Smooth muscle cell (in vitro differentiated cells): Measurements from ENCODE around the gene DENND1A. TPM values are rescaled to one million over a fixed set of nuclear protein-coding genes. Genes with fewer than 3 reads are reported as not detected.

Experiments used
- DNase-seq: peaks from one replicate; lab custom pipeline; 2025; ENCODE audit not compliant: unreplicated experiment; lab: John Stamatoyannopoulos, UW
- H2AFZ ChIP-seq: fragments of 200-600 bp; sonication (generic); 2 replicates; pipeline ENCODE4 v1.6.0; 2016; ENCODE audit warnings: antibody characterized with exemption, low read depth, mild to moderate bottlenecking
- H3F3A ChIP-seq: fragments of 200-600 bp; sonication (generic); 2 replicates; pipeline ENCODE4 v1.6.0; 2017; ENCODE audit warnings: antibody characterized with exemption, low read depth
- H3K27ac ChIP-seq: fragments of 200-600 bp; sonication (generic); 2 replicates; pipeline ENCODE4 v1.5.1; 2016; ENCODE audit warnings: low read depth, mild to moderate bottlenecking
- H3K27me3 ChIP-seq: fragments of 200-600 bp; sonication (generic); 2 replicates; pipeline ENCODE4 v1.6.1; 2016; ENCODE audit warnings: low read depth, mild to moderate bottlenecking
- H3K36me3 ChIP-seq: fragments of 200-600 bp; sonication (generic); 2 replicates; pipeline ENCODE4 v1.5.1; 2016; ENCODE audit warnings: low read depth
- H3K4me1 ChIP-seq: fragments of 200-600 bp; sonication (generic); 2 replicates; pipeline ENCODE4 v1.5.1; 2016; ENCODE audit warnings: low read depth
- H3K4me2 ChIP-seq: fragments of 200-600 bp; sonication (generic); 2 replicates; pipeline ENCODE4 v1.6.0; 2016; ENCODE audit warnings: mild to moderate bottlenecking
- H3K4me3 ChIP-seq: fragments of 200-600 bp; sonication (generic); 2 replicates; pipeline ENCODE4 v1.5.1; 2016; ENCODE audit warnings: mild to moderate bottlenecking
- H3K79me2 ChIP-seq: fragments of 200-600 bp; sonication (generic); 2 replicates; pipeline ENCODE4 v1.6.0; 2016; ENCODE audit warnings: low read depth, mild to moderate bottlenecking
- H3K9ac ChIP-seq: fragments of 200-600 bp; sonication (generic); 2 replicates; pipeline ENCODE4 v1.6.0; 2016; ENCODE audit warnings: low read depth
- H3K9me3 ChIP-seq: fragments of 200-600 bp; sonication (generic); replicated peaks from 2 replicates; pipeline ENCODE4 v1.5.1; 2016; ENCODE audit warnings: low read depth
- H4K20me1 ChIP-seq: fragments of 200-600 bp; sonication (generic); 2 replicates; pipeline ENCODE4 v1.6.0; 2016; ENCODE audit warnings: low read depth
- CTCF ChIP-seq: fragments of 200-600 bp; sonication (generic); IDR thresholded peaks from 2 replicates; pipeline ENCODE4 v1.5.1; 2017; ENCODE audit warnings: borderline replicate concordance, mild to moderate bottlenecking, antibody characterized with exemption; ENCODE audit not compliant: insufficient read depth, poor library complexity, severe bottlenecking
- WGBS: methylation state at CpG from one replicate; pipeline ENCODE4 v1.1.7; 2016; ENCODE audit warnings: low lambda C conversion rate; 5-methylcytosine and 5-hydroxymethylcytosine counted together
- polyA plus RNA-seq: library from polyadenylated mRNA; unstranded; fragments of >200 nt; fragmentation: Nextera tagmentation; extraction: Ambion mirVana; gene quantifications from 2 replicates; pipeline ENCODE4 v1.2.1, GENCODE V29; 2016
- total RNA-seq: library from RNA; depleted of rRNA; stranded (reverse); fragments of >200 nt; gene quantifications from 2 replicates; pipeline ENCODE4 v1.2.3, GENCODE V29; 2014

DENND1A gene
- total and polyA plus RNA-seq, 2 experiments from 2014 or later = 8.1 to 20.2 TPM

- Histone ChIP-seq H3K4me3 (no peak overlapping the region), H3K36me3 (no peaks in the 10 kb centered on the region), H3K4me1 (peaks cover 2% of the 10 kb centered on the region), H3K27me3 (no peaks in the 10 kb centered on the region), H3K79me2 (no peaks in the 10 kb centered on the region), H3K4me2 (no peak overlapping the region), H3K9ac (no peak overlapping the region), H2AFZ (no peak overlapping the region), H3K27ac (no peak overlapping the region), H4K20me1 (no peaks in the 10 kb centered on the region), H3K9me3 (no peaks in the 10 kb centered on the region), H3F3A (no peaks in the 10 kb centered on the region)
- DNase-seq = no peak
- no peak for TF ChIP-seq CTCF
Observed at GRCh38 chr9:123620239-123620638, 309.7 kb downstream of the DENND1A start.

DNA sequence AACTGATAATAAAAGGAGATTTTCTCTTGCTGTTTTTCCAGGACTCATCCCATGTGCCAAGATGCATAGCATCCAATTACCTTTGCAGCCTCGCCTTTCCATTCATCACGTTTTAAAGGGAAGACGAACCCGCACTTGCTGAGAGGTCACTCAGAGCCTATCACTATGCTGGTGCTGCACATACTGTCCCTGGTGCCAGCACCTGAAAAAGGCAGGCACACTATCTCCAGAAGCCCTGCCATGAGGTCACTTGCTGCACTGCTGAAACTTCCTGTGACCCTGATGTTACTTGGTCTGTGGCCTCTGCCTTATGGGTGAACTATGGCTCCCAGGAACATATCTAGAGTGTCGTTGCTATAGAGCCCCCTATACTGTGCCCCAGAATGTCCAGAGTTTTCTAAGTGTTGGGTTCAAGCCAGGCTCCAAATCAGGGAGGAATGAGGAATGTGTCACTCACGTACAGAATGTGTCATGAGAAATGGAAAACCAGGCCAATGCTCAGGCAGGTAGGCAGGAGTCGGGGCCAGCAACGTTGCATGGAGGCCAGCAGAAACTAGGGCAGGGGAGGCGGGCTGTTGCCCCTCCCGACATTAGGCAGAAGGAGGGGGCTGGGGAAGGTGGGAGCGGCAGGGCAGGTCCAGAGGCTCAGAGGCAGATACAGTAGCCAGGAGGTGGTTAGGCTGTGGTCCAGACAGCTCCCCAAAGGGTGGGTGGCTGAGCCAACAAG is 311.8 kb downstream of the DENND1A start:
- no peak for DNase-seq
- Histone ChIP-seq H3K36me3 (no peaks in the 10 kb centered on the region), H3K79me2 (no peaks in the 10 kb centered on the region), H3K27ac (no peak overlapping the region), H3K9me3 (no peaks in the 10 kb centered on the region), H3K9ac (no peak overlapping the region), H4K20me1 (no peaks in the 10 kb centered on the region), H3K27me3 (no peaks in the 10 kb centered on the region), H2AFZ (no peak overlapping the region), H3F3A (no peaks in the 10 kb centered on the region), H3K4me2 (no peak overlapping the region), H3K4me3 (no peak overlapping the region), H3K4me1 (no peaks in the 10 kb centered on the region)
- TF ChIP-seq CTCF = no peak
- 89% methylated on average over 11 of the region's 11 CpGs for WGBS

- Histone ChIP-seq H3K4me3 (no peak overlapping the region), H3K79me2 (no peaks in the 10 kb centered on the region), H2AFZ (no peak overlapping the region), H3K9me3 (no peaks in the 10 kb centered on the region), H3F3A (no peaks in the 10 kb centered on the region), H4K20me1 (no peaks in the 10 kb centered on the region), H3K4me2 (no peak overlapping the region), H3K27me3 (no peaks in the 10 kb centered on the region), H3K36me3 (no peaks in the 10 kb centered on the region), H3K9ac (no peak overlapping the region), H3K4me1 (no peaks in the 10 kb centered on the region), H3K27ac (no peak overlapping the region)
- WGBS = 98% methylated on average over 9 of the region's 9 CpGs
- no peak for TF ChIP-seq CTCF
- no peak for DNase-seq
Observed at GRCh38 chr9:123617286-123617685, 312.6 kb downstream of the DENND1A start.

DNA sequence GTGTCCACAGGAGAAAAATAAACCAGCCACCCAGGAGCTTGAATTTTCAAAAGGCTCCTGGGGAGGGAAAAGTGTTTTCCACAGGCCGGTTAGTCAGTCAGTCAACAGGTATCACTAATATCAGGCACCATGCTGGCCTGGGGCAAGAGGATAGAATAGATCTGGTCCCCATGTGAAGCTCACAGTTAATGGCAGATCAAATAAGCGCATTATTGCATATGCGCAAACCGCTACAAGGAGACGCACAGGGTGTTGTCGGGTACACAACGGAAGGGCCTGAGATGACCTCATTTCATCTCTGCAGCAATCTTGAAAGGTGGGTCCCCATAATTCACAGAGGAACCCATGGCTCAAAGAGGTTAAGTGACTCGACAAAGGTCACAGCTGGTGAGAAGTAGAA is 313.2 kb downstream of the DENND1A start:
- Histone ChIP-seq H3K4me2 (no peak overlapping the region), H3K4me3 (no peak overlapping the region), H3K36me3 (no peaks in the 10 kb centered on the region), H3K9me3 (no peaks in the 10 kb centered on the region), H2AFZ (no peak overlapping the region), H3K27me3 (no peaks in the 10 kb centered on the region), H4K20me1 (no peaks in the 10 kb centered on the region), H3K79me2 (no peaks in the 10 kb centered on the region), H3K9ac (no peak overlapping the region), H3F3A (no peaks in the 10 kb centered on the region), H3K4me1 (no peaks in the 10 kb centered on the region), H3K27ac (no peak overlapping the region)
- TF ChIP-seq CTCF = no peak
- no peak for DNase-seq
- WGBS = 87% methylated on average over 8 of the region's 8 CpGs
